A673 (cell line): ENCODE results near the gene TFDP2.

ENCODE experiments used
- CTCF ChIP-seq: fragments of 300-800, 200-600 bp; sonication (generic); conservative IDR thresholded peaks from 2 replicates; pipeline ENCODE4 v1.5.1; 2017; ENCODE audit warnings: low read depth, mild to moderate bottlenecking, antibody characterized with exemption, low read length, moderate library complexity, mixed read lengths
- EZH2 ChIP-seq: fragments of 200-600 bp; sonication (generic); IDR thresholded peaks from 2 replicates; pipeline ENCODE4 v1.6.1; 2017; ENCODE audit warnings: borderline replicate concordance, low read depth, mild to moderate bottlenecking, mixed read lengths, antibody characterized with exemption, low read length; ENCODE audit not compliant: poor library complexity, severe bottlenecking

- TF ChIP-seq CTCF = no peak
- no peak for TF ChIP-seq EZH2
Observed at GRCh38 chr3:142027735-142028134, 121.6 kb downstream of the TFDP2 start.
